ENCODE results near the gene PCDHA10. TPM values are rescaled to one million over a fixed set of nuclear protein-coding genes. Genes with fewer than 3 reads are reported as not detected.
"Not testable (repeated sequence)": the region's sequence is repeated elsewhere in the genome, so short reads cannot be mapped to it uniquely, and the experiment has no call there.

The PCDHA10 gene
- total RNA-seq, 1 donor from 2014 or later: 9.9 TPM

DNA sequence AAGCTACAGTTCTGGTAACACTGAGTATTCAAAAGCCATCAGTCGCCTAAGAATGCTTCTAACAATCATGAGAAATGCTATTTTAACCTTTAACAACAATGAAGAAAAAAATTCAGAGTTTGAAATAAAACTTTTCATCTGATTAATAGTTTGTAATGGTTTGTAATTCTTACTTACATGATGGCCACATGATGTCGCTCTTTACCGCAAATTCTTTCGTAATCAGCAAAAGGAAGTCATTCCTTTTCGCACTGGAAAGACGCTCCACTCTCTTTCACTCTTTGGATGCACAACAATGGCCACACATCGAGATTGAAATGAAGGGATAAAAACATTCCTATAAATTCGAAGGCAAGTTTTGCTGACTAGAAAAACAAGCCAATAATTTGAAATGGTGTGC lies 21.7 kb upstream of the PCDHA10 start, which contains the start of gene PCDHA7:
Gene PCDHA7, plus strand, starts transcription at position 277 of the 400 bp plus-strand sequence. Its CDS starts 115 bp downstream, at position 392.
- TF ChIP-seq, protein P1, sequence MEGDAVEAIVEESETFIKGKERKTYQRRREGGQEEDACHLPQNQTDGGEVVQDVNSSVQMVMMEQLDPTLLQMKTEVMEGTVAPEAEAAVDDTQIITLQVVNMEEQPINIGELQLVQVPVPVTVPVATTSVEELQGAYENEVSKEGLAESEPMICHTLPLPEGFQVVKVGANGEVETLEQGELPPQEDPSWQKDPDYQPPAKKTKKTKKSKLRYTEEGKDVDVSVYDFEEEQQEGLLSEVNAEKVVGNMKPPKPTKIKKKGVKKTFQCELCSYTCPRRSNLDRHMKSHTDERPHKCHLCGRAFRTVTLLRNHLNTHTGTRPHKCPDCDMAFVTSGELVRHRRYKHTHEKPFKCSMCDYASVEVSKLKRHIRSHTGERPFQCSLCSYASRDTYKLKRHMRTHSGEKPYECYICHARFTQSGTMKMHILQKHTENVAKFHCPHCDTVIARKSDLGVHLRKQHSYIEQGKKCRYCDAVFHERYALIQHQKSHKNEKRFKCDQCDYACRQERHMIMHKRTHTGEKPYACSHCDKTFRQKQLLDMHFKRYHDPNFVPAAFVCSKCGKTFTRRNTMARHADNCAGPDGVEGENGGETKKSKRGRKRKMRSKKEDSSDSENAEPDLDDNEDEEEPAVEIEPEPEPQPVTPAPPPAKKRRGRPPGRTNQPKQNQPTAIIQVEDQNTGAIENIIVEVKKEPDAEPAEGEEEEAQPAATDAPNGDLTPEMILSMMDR (conservative IDR thresholded peaks at IDR 0.05): no peak
- Mint-ChIP-seq H3K4me1 (ENCODE audit: unreplicated experiment) (no peaks in the 10 kb centered on the region), H3K9me3 (peaks cover 9% of the 10 kb centered on the region), H3K4me3 (peak within 1 kb of the TSS; percentile 86), H3K27me3 (no peaks in the 10 kb centered on the region), H3K36me3 (peaks cover 33% of the 10 kb centered on the region), H3K27ac (peak within 1 kb of the TSS; percentile 54)
- DNase-seq (ENCODE audit: extremely low spot score, unreplicated experiment): no peak

DNA sequence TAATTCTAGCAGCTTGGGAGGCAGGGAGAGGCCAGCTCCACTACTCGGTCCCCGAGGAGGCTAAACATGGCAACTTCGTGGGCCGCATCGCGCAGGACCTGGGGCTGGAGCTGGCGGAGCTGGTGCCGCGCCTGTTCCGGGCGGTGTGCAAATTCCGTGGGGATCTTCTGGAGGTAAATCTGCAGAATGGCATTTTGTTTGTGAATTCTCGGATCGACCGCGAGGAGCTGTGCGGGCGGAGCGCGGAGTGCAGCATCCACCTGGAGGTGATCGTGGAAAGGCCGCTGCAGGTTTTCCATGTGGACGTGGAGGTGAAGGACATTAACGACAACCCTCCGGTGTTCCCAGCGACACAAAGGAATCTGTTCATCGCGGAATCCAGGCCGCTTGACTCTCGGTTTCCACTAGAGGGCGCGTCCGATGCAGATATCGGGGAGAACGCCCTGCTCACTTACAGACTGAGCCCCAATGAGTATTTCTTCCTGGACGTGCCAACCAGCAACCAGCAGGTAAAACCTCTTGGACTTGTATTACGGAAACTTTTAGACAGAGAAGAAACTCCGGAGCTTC lies 21.2 kb upstream of the PCDHA10 start:
- H3K27me3 Mint-ChIP-seq; H3K9me3 Mint-ChIP-seq; H3K4me1 Mint-ChIP-seq (ENCODE audit: unreplicated experiment); DNase-seq (ENCODE audit: extremely low spot score, unreplicated experiment): not testable (repeated sequence)
- peaks cover 35% of the 10 kb centered on the region for H3K36me3 Mint-ChIP-seq
- peak overlapping the region; percentile 86 for H3K4me3 Mint-ChIP-seq
- H3K27ac Mint-ChIP-seq: peak overlapping the region; percentile 54

DNA sequence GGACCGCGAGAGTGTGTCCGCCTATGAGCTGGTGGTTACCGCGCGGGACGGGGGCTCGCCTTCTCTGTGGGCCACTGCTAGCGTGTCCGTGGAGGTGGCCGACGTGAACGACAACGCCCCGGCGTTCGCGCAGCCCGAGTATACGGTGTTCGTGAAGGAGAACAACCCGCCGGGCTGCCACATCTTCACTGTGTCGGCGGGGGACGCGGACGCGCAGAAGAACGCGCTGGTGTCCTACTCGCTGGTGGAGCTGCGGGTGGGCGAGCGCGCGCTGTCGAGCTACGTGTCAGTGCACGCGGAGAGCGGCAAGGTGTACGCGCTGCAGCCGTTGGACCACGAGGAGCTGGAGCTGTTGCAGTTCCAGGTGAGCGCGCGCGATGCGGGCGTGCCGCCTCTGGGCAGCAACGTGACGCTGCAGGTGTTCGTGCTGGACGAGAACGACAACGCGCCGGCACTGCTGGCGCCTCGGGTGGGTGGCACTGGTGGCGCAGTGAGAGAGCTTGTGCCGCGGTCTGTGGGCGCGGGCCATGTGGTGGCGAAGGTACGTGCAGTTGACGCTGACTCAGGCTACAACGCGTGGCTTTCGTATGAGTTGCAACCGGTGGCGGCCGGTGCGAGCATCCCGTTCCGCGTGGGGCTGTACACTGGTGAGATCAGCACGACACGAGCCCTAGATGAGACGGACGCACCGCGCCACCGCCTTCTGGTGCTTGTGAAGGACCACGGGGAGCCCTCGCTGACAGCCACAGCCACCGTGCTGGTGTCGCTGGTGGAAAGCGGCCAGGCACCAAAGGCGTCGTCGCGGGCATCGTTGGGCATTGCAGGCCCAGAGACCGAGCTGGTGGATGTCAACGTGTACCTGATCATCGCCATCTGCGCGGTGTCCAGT lies 19.8 kb upstream of the PCDHA10 start:
- Mint-ChIP-seq H3K27me3 (no peaks in the 10 kb centered on the region), H3K36me3 (peaks cover 40% of the 10 kb centered on the region), H3K27ac (no peak overlapping the region), H3K9me3 (peaks cover 15% of the 10 kb centered on the region), H3K4me1 (ENCODE audit: unreplicated experiment) (no peaks in the 10 kb centered on the region), H3K4me3 (no peak overlapping the region)
- DNase-seq (ENCODE audit: extremely low spot score, unreplicated experiment): no peak
- TF ChIP-seq, protein P1 (conservative IDR thresholded peaks at IDR 0.05): no peak

DNA sequence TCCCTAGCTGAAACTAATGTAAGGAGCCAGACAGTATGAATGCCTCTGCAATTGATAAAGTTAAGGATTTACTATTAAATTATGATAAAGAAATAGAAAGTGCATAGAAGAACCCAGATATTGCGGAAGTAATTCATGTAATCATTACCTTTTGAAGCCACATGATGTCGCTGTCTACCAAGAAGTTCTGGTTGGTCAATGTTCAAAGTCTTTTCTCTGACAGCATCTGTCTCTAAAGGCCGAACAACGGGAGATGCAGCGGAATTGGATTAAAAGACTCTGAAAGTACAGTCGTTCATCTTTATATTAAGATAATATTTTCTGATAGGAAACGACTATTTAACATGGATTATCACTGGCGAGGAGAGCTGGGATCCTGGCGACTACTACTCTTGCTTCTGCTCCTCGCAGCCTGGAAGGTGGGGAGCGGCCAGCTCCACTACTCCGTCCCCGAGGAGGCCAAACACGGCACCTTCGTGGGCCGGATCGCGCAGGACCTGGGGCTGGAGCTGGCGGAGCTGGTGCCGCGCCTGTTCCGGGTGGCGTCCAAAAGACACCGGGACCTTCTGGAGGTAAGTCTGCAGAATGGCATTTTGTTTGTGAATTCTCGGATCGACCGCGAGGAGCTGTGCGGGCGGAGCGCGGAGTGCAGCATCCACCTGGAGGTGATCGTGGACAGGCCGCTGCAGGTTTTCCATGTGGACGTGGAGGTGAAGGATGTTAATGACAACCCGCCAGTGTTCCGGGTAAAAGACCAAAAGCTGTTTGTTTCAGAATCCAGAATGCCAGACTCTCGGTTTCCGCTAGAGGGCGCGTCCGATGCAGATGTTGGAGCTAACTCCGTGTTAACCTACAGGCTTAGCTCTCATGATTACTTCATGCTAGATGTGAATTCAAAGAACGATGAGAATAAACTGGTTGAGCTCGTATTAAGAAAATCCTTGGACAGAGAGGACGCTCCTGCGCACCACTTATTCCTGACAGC lies 14.4 kb upstream of the PCDHA10 start, which contains the start of gene PCDHA8:
Gene PCDHA8, plus strand, starts transcription at position 210 of the 985 bp plus-strand sequence. Its CDS starts 135 bp downstream, at position 345.
- no peaks in the 10 kb centered on the region for H3K4me1 Mint-ChIP-seq (ENCODE audit: unreplicated experiment)
- no peak within 1 kb of the TSS for H3K4me3 Mint-ChIP-seq
- no peaks in the 10 kb centered on the region for H3K27me3 Mint-ChIP-seq
- TF ChIP-seq, protein P1 (conservative IDR thresholded peaks at IDR 0.05): no peak
- H3K27ac Mint-ChIP-seq: no peak within 1 kb of the TSS
- H3K9me3 Mint-ChIP-seq: peaks cover 11% of the 10 kb centered on the region
- H3K36me3 Mint-ChIP-seq: peaks cover 20% of the 10 kb centered on the region
- DNase-seq (ENCODE audit: extremely low spot score, unreplicated experiment): no peak

GRCh38 chr5:140842798-140843733 lies 12.6 kb upstream of the PCDHA10 start:
- peaks cover 23% of the 10 kb centered on the region for H3K9me3 Mint-ChIP-seq
- TF ChIP-seq, protein P1 (conservative IDR thresholded peaks at IDR 0.05): no peak
- H3K4me1 Mint-ChIP-seq (ENCODE audit: unreplicated experiment): no peaks in the 10 kb centered on the region
- H3K36me3 Mint-ChIP-seq: peaks cover 34% of the 10 kb centered on the region
- no peak overlapping the region for H3K4me3 Mint-ChIP-seq
- no peak for DNase-seq (ENCODE audit: extremely low spot score, unreplicated experiment)
- H3K27ac Mint-ChIP-seq: no peak overlapping the region
- no peaks in the 10 kb centered on the region for H3K27me3 Mint-ChIP-seq

- Mint-ChIP-seq H3K4me3 (peak within 1 kb of the TSS; percentile 69), H3K36me3 (peaks cover 19% of the 10 kb centered on the region), H3K9me3 (peaks cover 12% of the 10 kb centered on the region)
- DNase-seq (ENCODE audit: extremely low spot score, unreplicated experiment); H3K4me1 Mint-ChIP-seq (ENCODE audit: unreplicated experiment); H3K27me3 Mint-ChIP-seq; H3K27ac Mint-ChIP-seq: not testable (repeated sequence)
Measured at GRCh38 chr5:140848139-140849102, 7.3 kb upstream of the PCDHA10 start, which contains the start of gene PCDHA9. TSS of gene PCDHA9 (plus strand) at chr5:140848382. CDS start at chr5:140848496, 114 bp downstream.

Measured in type B pancreatic cell (in vitro differentiated cells).